ENCODE data around the gene MYO5A.
"Not testable (repeated sequence)": the region's sequence is repeated elsewhere in the genome, so short reads cannot be mapped to it uniquely, and the experiment has no call there.

- TF ChIP-seq ZNF558 (tag by site-specific recombination; IDR thresholded peaks at IDR 0.05); ZNF530 (tag by site-specific recombination; IDR thresholded peaks at IDR 0.05; ENCODE audit: low read depth); CTCF (tag by site-specific recombination; IDR thresholded peaks at IDR 0.05); ZNF473 (tag by site-specific recombination; IDR thresholded peaks at IDR 0.05); TRIM28 (IDR thresholded peaks at IDR 0.05; ENCODE audit: borderline replicate concordance, low read length); ZNF335 (tag by site-specific recombination; conservative IDR thresholded peaks at IDR 0.05): not testable (repeated sequence)
Observed at GRCh38 chr15:52439042-52439441, 89.6 kb downstream of the MYO5A start.

Data from HEK293 (cell line).